Germinal center (tissue), 1 donor: ENCODE measurements around the gene GPR4.
"Not testable (repeated sequence)": the region's sequence is repeated elsewhere in the genome, so short reads cannot be mapped to it uniquely, and the experiment has no call there.

ENCODE experiments used
- DNase-seq: peaks from one replicate; pipeline ENCODE4 v3.0.0; 2012; ENCODE audit warnings: mixed read lengths, low spot score

GPR4 gene

GRCh38 chr19:45621976-45622503 is 20.0 kb upstream of the GPR4 start:
- DNase-seq: no peak

GRCh38 chr19:45621389-45621788 is 19.4 kb upstream of the GPR4 start:
- no peak for DNase-seq

GRCh38 chr19:45616704-45617017 is 14.6 kb upstream of the GPR4 start:
- DNase-seq: no peak

GRCh38 chr19:45615795-45616703 is 14.0 kb upstream of the GPR4 start:
- peak; percentile 94 for DNase-seq

GRCh38 chr19:45615056-45615455 is 13.0 kb upstream of the GPR4 start:
- not testable (repeated sequence) for DNase-seq

- no peak for DNase-seq
Observed at GRCh38 chr19:45613926-45614725, 12.1 kb upstream of the GPR4 start.

GRCh38 chr19:45608948-45609347 is 6.9 kb upstream of the GPR4 start:
- DNase-seq: no peak

- DNase-seq: peak; percentile 44
Observed at GRCh38 chr19:45607071-45608029, 5.3 kb upstream of the GPR4 start.

- DNase-seq: no peak
Observed at GRCh38 chr19:45601115-45601514, 897 bp downstream of the GPR4 start.

- DNase-seq: no peak
Observed at GRCh38 chr19:45600340-45600885, 1.6 kb downstream of the GPR4 start.

- DNase-seq: no peak
Observed at GRCh38 chr19:45599286-45599685, 2.7 kb downstream of the GPR4 start.

GRCh38 chr19:45598267-45599001 is 3.6 kb downstream of the GPR4 start:
- no peak for DNase-seq

GRCh38 chr19:45597425-45598111 is 4.4 kb downstream of the GPR4 start:
- DNase-seq: no peak

GRCh38 chr19:45595814-45596213 is 6.2 kb downstream of the GPR4 start:
- no peak for DNase-seq

- no peak for DNase-seq
Observed at GRCh38 chr19:45593520-45593919, 8.5 kb downstream of the GPR4 start.

GRCh38 chr19:45592366-45592765 is 9.6 kb downstream of the GPR4 start:
- no peak for DNase-seq

GRCh38 chr19:45591638-45592005 is 10.4 kb downstream of the GPR4 start:
- DNase-seq: no peak

GRCh38 chr19:45591004-45591637 is 10.9 kb downstream of the GPR4 start:
- DNase-seq: peak; percentile 46

GRCh38 chr19:45590300-45591003 is 11.6 kb downstream of the GPR4 start:
- DNase-seq: no peak
